GM23248 (cell line): Measurements from ENCODE around the gene ALPI. TPM values are rescaled to one million over a fixed set of nuclear protein-coding genes. Genes with fewer than 3 reads are reported as not detected.

Source experiments
- DNase-seq: peaks from one replicate; pipeline ENCODE4 v3.0.0-alpha.2; 2015
- H2AFZ ChIP-seq: fragments of 200-600 bp; sonication (generic); 2 replicates; pipeline ENCODE4 v1.6.1; 2016; ENCODE audit warnings: antibody characterized with exemption
- H3F3A ChIP-seq: fragments of 200-600 bp; sonication (generic); 2 replicates; pipeline ENCODE4 v1.6.1; 2016; ENCODE audit warnings: mild to moderate bottlenecking, antibody characterized with exemption, mixed run types; ENCODE audit not compliant: insufficient read depth
- H3K27ac ChIP-seq: fragments of 200-600 bp; sonication (generic); 2 replicates; pipeline ENCODE4 v1.5.1; 2016; ENCODE audit warnings: mild to moderate bottlenecking
- H3K27me3 ChIP-seq: fragments of 200-600 bp; sonication (generic); replicated peaks from 2 replicates; pipeline ENCODE4 v1.6.1; 2016; ENCODE audit warnings: mild to moderate bottlenecking; ENCODE audit not compliant: insufficient read depth
- H3K36me3 ChIP-seq: fragments of 200-600 bp; sonication (generic); 2 replicates; pipeline ENCODE4 v1.6.1; 2016; ENCODE audit warnings: low read depth, mild to moderate bottlenecking
- H3K4me1 ChIP-seq: fragments of 200-600 bp; sonication (generic); 2 replicates; pipeline ENCODE4 v1.6.1; 2016; ENCODE audit warnings: mild to moderate bottlenecking; ENCODE audit not compliant: insufficient read depth
- H3K4me2 ChIP-seq: fragments of 200-600 bp; sonication (generic); one replicate; pipeline ENCODE4 v1.6.1; 2016; ENCODE audit warnings: mild to moderate bottlenecking; ENCODE audit not compliant: unreplicated experiment
- H3K4me3 ChIP-seq: fragments of 200-600 bp; sonication (generic); 2 replicates; pipeline ENCODE4 v1.5.1; 2016; ENCODE audit warnings: mild to moderate bottlenecking
- H3K79me2 ChIP-seq: fragments of 200-600 bp; sonication (generic); 2 replicates; pipeline ENCODE4 v1.6.1; 2016; ENCODE audit warnings: mild to moderate bottlenecking; ENCODE audit not compliant: insufficient read depth
- H3K9ac ChIP-seq: fragments of 200-600 bp; sonication (generic); 2 replicates; pipeline ENCODE4 v1.6.1; 2016; ENCODE audit warnings: mild to moderate bottlenecking
- H3K9me2 ChIP-seq: fragments of 200-600 bp; sonication (generic); 2 replicates; pipeline ENCODE4 v1.6.1; 2016; ENCODE audit warnings: mixed run types, mild to moderate bottlenecking, moderate library complexity; ENCODE audit not compliant: insufficient read depth
- H3K9me3 ChIP-seq: fragments of 200-600 bp; sonication (generic); one replicate; pipeline ENCODE4 v1.6.1; 2017; ENCODE audit warnings: low read depth
- H4K20me1 ChIP-seq: fragments of 200-600 bp; sonication (generic); 2 replicates; pipeline ENCODE4 v1.6.0; 2016; ENCODE audit not compliant: insufficient read depth
- EZH2 ChIP-seq: fragments of 200-600 bp; sonication (generic); IDR thresholded peaks from 2 replicates; pipeline ENCODE4 v1.6.1; 2018; ENCODE audit warnings: antibody characterized with exemption, mild to moderate bottlenecking; ENCODE audit not compliant: insufficient read depth, poor library complexity, severe bottlenecking
- EZH2phosphoT487 ChIP-seq: fragments of 200-600 bp; sonication (generic); IDR thresholded peaks from 2 replicates; pipeline ENCODE4 v1.6.1; 2018; ENCODE audit warnings: antibody characterized with exemption, moderate library complexity, mild to moderate bottlenecking, low read depth; ENCODE audit not compliant: insufficient read depth
- WGBS, 2 experiments: methylation state at CpG; one replicate each; pipeline ENCODE4 v1.1.6; 2015 to 2017; ENCODE audit warnings: low lambda C conversion rate in 2 of 2, low coverage in 1 of 2; ENCODE audit errors: missing lambda C conversion rate in 2 of 2; 5-methylcytosine and 5-hydroxymethylcytosine counted together
- in situ Hi-C: fragments of 300-500 bp; cut with MboI; formaldehyde crosslinking; loops from 2 replicates; pipeline ENCODE4 v1.15.0; 2020
- polyA plus RNA-seq: library from polyadenylated mRNA; unstranded; fragments of >200 nt; fragmentation: Nextera tagmentation; extraction: Ambion mirVana; gene quantifications from 2 replicates; pipeline ENCODE4 v1.2.1, GENCODE V29; 2016
- total RNA-seq: library from RNA; depleted of rRNA; stranded (reverse); fragments of >200 nt; shearing (Covaris generic); gene quantifications from 2 replicates; pipeline ENCODE4 v1.2.3, GENCODE V29; 2014

The ALPI gene
- total and polyA plus RNA-seq, 2 experiments from 2014 or later: not detected

DNA sequence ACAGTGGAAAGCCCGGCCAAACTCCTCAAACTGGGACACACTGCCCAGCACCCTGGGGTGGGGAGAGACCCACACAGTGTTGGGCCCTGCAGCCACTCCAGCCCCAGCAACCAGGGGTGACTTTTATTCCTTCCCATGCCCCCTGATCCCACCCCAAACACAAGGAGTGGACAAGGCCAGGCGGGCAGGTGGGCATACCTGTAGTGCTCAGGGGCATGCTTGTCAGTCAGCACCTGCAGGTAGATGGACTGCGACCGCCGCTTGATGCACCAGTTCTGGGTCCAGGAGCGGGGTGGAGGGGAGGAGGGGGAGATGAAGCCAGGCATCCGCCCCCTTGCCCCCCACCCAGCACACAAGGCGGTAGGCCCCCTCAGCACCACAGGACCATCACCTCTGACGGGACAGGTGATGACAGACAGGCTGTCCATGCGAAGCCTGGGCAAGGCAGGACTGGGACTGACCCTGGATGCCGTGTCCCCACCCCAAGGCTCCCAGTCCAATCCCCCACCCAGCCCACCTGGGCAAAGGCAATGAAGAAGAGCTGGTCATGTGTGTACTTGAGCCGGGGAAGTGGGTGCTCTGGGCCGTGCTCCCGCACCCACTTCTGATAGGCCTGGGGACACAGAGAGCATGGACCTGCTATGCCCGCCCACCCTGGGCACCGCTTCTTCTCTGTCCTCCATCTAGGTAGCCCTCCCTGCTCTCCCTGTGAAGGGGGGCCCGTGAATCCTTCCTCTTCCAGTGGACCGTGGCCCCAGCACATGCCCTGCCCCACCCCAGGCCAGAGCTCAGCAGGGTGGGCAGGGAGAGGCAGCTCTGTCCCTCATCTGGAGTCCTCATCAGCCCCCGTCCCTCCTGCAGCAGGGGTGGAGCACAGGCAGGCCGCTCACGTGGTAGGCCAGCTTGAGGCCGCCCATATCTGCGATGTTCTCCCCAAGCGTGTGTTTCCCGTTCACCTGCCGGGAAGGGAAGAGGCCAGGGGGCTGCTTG, 24.5 kb downstream of the ALPI start:
- Histone ChIP-seq H3K9me3 (no peaks in the 10 kb centered on the region), H3K27ac (no peak overlapping the region), H3K27me3 (peaks cover 8% of the 10 kb centered on the region), H3K79me2 (no peaks in the 10 kb centered on the region), H3K4me3 (no peak overlapping the region), H3K9ac (no peak overlapping the region), H3K4me2 (no peak overlapping the region), H3K4me1 (no peaks in the 10 kb centered on the region), H3K36me3 (no peaks in the 10 kb centered on the region), H2AFZ (no peak overlapping the region), H3K9me2 (no peaks in the 10 kb centered on the region), H3F3A (no peaks in the 10 kb centered on the region), H4K20me1 (no peaks in the 10 kb centered on the region)
- in situ Hi-C loops: no loop called here
- no peak for DNase-seq
- WGBS, 2 experiments: 45 to 50% methylated on average over 19 to 26 of the region's 26 CpGs
- TF ChIP-seq EZH2phosphoT487: no peak
- no peak for TF ChIP-seq EZH2

DNA sequence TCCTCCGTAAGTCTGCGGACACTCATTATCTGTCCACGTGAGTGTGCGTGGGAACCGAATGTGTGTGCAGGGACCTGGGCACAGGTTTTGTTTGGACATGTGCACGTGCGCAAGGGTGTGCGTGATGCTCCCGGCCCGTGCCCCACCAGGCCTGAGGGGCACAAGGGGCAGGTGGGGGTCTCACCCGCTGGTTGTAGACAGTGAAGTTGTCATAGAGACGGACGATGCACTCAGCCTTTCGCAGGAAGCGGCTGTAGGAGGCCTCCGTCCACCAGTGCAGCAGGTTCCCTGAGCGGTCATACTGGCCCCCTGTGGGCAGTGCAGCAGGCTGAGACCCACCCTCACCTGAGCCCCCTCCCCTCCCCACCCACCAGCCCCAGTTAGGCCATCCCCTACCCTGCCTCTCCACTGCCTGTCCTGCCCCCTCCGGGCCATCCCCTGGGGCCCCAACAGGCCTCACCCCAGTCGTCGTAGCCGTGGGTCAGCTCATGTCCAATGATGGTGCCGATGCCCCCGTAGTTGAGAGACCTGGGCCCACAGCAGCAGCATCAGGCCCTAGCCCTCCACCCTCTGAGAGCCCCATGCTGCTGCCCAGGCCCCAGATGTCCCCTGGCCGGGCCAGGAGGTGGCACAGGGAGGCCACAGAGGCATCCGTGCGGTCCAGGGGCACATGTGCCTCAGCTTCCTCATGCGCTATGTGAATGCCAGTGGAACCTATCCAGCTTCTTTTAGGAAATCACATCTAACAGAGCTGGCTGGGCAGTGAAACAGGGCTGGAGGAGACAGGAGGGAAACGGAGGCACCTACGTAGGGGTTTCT, 25.6 kb downstream of the ALPI start:
- no peaks in the 10 kb centered on the region for H3F3A ChIP-seq
- H4K20me1 ChIP-seq: no peaks in the 10 kb centered on the region
- H3K36me3 ChIP-seq: no peaks in the 10 kb centered on the region
- no peak overlapping the region for H3K27ac ChIP-seq
- no peaks in the 10 kb centered on the region for H3K9me2 ChIP-seq
- in situ Hi-C loops: no loop called here
- TF ChIP-seq EZH2phosphoT487: no peak
- TF ChIP-seq EZH2: no peak
- no peaks in the 10 kb centered on the region for H3K9me3 ChIP-seq
- H3K4me2 ChIP-seq: no peak overlapping the region
- H3K79me2 ChIP-seq: no peaks in the 10 kb centered on the region
- no peaks in the 10 kb centered on the region for H3K4me1 ChIP-seq
- DNase-seq: no peak
- no peak overlapping the region for H3K4me3 ChIP-seq
- H2AFZ ChIP-seq: no peak overlapping the region
- H3K9ac ChIP-seq: no peak overlapping the region
- WGBS, 2 experiments: 69 to 74% methylated on average over 26 of the region's 29 CpGs
- H3K27me3 ChIP-seq: peaks cover 15% of the 10 kb centered on the region

DNA sequence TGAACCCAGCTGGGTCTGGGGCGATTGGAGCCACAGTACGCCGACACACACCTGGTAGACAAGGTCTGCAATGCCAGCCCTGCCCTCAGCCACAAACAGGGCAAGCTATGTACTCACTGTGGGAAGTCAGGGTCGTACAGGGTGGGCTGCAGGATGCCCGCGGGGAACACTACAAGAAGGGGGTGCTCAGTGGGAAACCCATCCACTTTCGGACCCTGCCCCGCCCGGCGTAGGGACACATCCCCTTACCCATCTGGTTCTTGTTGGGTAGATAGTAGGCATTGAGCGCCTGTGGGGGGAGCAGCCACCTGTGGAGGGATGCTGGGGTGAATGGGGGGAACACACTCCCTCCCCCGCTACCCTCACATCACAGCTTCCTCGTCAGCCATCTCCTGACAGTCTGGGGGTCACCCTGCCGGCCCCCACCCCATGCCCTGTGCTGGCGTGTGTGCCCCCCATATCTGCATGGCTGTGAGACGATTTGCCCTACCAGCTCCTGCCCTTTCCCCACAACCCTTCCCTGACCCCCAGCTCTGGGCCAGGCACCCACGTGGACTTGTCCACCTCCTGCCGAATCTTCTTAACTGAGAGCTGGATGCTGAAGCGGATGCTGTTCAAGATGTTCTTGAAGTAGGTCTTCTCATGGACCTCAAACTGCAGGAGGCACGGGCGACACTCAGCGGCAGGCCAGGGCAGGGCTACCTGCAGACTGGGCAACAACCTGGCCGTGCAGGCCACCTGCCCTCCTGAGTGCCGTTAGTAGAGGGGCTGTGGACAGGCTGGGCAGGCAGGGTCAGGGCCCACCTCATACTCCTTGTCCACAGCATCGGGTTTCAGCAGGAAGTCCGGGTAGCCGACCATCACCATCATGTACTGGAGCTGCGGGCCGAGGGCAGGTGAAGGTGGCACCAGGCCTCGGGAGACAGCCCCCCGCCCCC, 26.6 kb downstream of the ALPI start:
- Histone ChIP-seq H3K9ac (no peak overlapping the region), H3F3A (no peaks in the 10 kb centered on the region), H3K27ac (no peak overlapping the region), H3K27me3 (peaks cover 24% of the 10 kb centered on the region), H3K9me3 (no peaks in the 10 kb centered on the region), H2AFZ (no peak overlapping the region), H4K20me1 (no peaks in the 10 kb centered on the region), H3K79me2 (no peaks in the 10 kb centered on the region), H3K4me2 (no peak overlapping the region), H3K9me2 (no peaks in the 10 kb centered on the region), H3K4me3 (no peak overlapping the region), H3K4me1 (no peaks in the 10 kb centered on the region), H3K36me3 (no peaks in the 10 kb centered on the region)
- in situ Hi-C loops: no loop called here
- no peak for DNase-seq
- WGBS, 2 experiments: 65 to 66% methylated on average over 28 to 30 of the region's 31 CpGs
- TF ChIP-seq EZH2phosphoT487: no peak
- no peak for TF ChIP-seq EZH2
